NOMO-1 treated with DMSO at 0.1 percent for 48 hours (cell line): Measurements from ENCODE around the gene GUSB.
"Not testable (repeated sequence)": the region's sequence is repeated elsewhere in the genome, so short reads cannot be mapped to it uniquely, and the experiment has no call there.

Experiments used
- DNase-seq: peaks from one replicate; lab custom pipeline; 2025; ENCODE audit not compliant: unreplicated experiment; lab: John Stamatoyannopoulos, UW

The GUSB gene

GRCh38 chr7:65976659-65977196 is 5.3 kb downstream of the GUSB start:
- DNase-seq, result no peak

- no peak for DNase-seq
These were observed 6.1 kb downstream of the GUSB start for GRCh38 chr7:65975814-65976445.

GRCh38 chr7:65974876-65975275 is 7.1 kb downstream of the GUSB start:
- DNase-seq, result no peak

- DNase-seq, result no peak
These were observed 7.7 kb downstream of the GUSB start for GRCh38 chr7:65974191-65974801.

- no peak for DNase-seq
These were observed 9.0 kb downstream of the GUSB start for GRCh38 chr7:65972976-65973375.

- DNase-seq, result no peak
These were observed 11.0 kb downstream of the GUSB start for GRCh38 chr7:65971021-65971420.

GRCh38 chr7:65968256-65969185 is 13.5 kb downstream of the GUSB start:
- no peak for DNase-seq

GRCh38 chr7:65967361-65968155 is 14.5 kb downstream of the GUSB start:
- DNase-seq, result no peak

- no peak for DNase-seq
These were observed 15.9 kb downstream of the GUSB start for GRCh38 chr7:65966146-65966545.

- DNase-seq, result not testable (repeated sequence)
These were observed 17.3 kb downstream of the GUSB start for GRCh38 chr7:65964671-65965070.

GRCh38 chr7:65962033-65962432 is 20.0 kb downstream of the GUSB start:
- DNase-seq, result no peak

GRCh38 chr7:65960351-65961074 is 21.5 kb downstream of the GUSB start:
- no peak for DNase-seq

GRCh38 chr7:65955718-65956117 is 26.3 kb downstream of the GUSB start:
- no peak for DNase-seq

- DNase-seq, result no peak
These were observed 28.0 kb downstream of the GUSB start for GRCh38 chr7:65953890-65954450.

- DNase-seq, result no peak
These were observed 28.9 kb downstream of the GUSB start for GRCh38 chr7:65953001-65953720.

- DNase-seq, result no peak
These were observed 30.0 kb downstream of the GUSB start for GRCh38 chr7:65951837-65952578.

- no peak for DNase-seq
These were observed 35.1 kb downstream of the GUSB start for GRCh38 chr7:65946904-65947303.

- not testable (repeated sequence) for DNase-seq
These were observed 36.2 kb downstream of the GUSB start for GRCh38 chr7:65945787-65946186.
